A549 (cell line): ENCODE measurements around the gene CDKN1C. TPM values are rescaled to one million over a fixed set of nuclear protein-coding genes. Genes with fewer than 3 reads are reported as not detected.

Experiments used
- ATAC-seq, 2 experiments: fragments of 200-7000 bp in 1 of 2; fragments of >200 bp in 1 of 2; cut with Nextera tagmentation in 1 of 2; cut with Tn5 transposase in 1 of 2; 3 replicates each; pipeline versions ENCODE4 v1.8.0 to v1.9.1; 2018 to 2020; ENCODE audit warnings: mild to moderate bottlenecking in 1 of 2, moderate library complexity in 1 of 2
- CTCF ChIA-PET: fragments of 300-600 bp; sonication (Branson Sonifier 250); formaldehyde crosslinking; extraction: SDS; loops from one replicate; lab custom pipeline; 2021; ENCODE audit warnings: antibody characterized with exemption, inconsistent platforms; lab: Yijun Ruan, JAX
- POLR2A ChIA-PET: fragments of 350-600 bp; formaldehyde crosslinking; extraction: SDS; loops from one replicate; lab custom pipeline; 2021; ENCODE audit warnings: antibody characterized with exemption, inconsistent platforms; lab: Yijun Ruan, JAX
- DNase-seq, 2 experiments: peaks; one replicate each; pipeline versions ENCODE4 v3.0.0 to v3.0.0-alpha.2; 2011 to 2016; ENCODE audit warnings: low read depth in 1 of 2, low spot score in 1 of 2
- FAIRE-seq: peaks from 2 replicates; lab custom pipeline; 2011; peaks lifted over from hg19 to GRCh38; lab: Jason Lieb, UNC
- H3K27ac ChIP-seq, 2 experiments: fragments of >200 bp; sonication (Bioruptor Twin); formaldehyde crosslinking; 3 replicates each; pipeline ENCODE4 v1.5.1; 2016 to 2017
- H3K4me1 ChIP-seq: fragments of >200 bp; sonication (Bioruptor Twin); formaldehyde crosslinking; 3 replicates; pipeline ENCODE4 v1.6.1; 2016
- H3K4me2 ChIP-seq: fragments of >200 bp; sonication (Bioruptor Twin); formaldehyde crosslinking; 3 replicates; pipeline ENCODE4 v1.6.1; 2016
- H3K4me3 ChIP-seq: fragments of >200 bp; sonication (Bioruptor Twin); formaldehyde crosslinking; 3 replicates; pipeline ENCODE4 v1.5.1; 2016
- H3K9me3 ChIP-seq: fragments of >200 bp; sonication (Bioruptor Twin); formaldehyde crosslinking; 3 replicates; pipeline ENCODE4 v1.6.1; 2016
- ATOH8 ChIP-seq: fragments of 250-450 bp; sonication (Bioruptor Pico); IDR thresholded peaks from 2 replicates; pipeline ENCODE4 v1.5.0; 2020; ENCODE audit warnings: low read depth, mild to moderate bottlenecking, moderate library complexity
- BHLHE40 ChIP-seq: IDR thresholded peaks from 2 replicates; pipeline ENCODE4 v1.6.1; 2012; ENCODE audit warnings: low read depth, low read length, inconsistent platforms
- CHD2 ChIP-seq: fragments of 150-350 bp; IDR thresholded peaks from 2 replicates; pipeline ENCODE4 v1.6.1; 2014; ENCODE audit warnings: low read length; ENCODE audit not compliant: partially characterized antibody
- CTCF ChIP-seq: fragments of >200 bp; sonication (Bioruptor Twin); formaldehyde crosslinking; IDR thresholded peaks from 3 replicates; pipeline ENCODE4 v1.5.1; 2016
- EHF ChIP-seq: fragments of 250-450 bp; sonication (Bioruptor Pico); IDR thresholded peaks from 2 replicates; pipeline ENCODE4 v1.5.0; 2020; ENCODE audit warnings: mild to moderate bottlenecking
- ESRRA ChIP-seq: fragments of 150-350 bp; IDR thresholded peaks from 2 replicates; pipeline ENCODE4 v1.6.1; 2014; ENCODE audit warnings: mild to moderate bottlenecking, low read length, borderline replicate concordance
- HDAC2 ChIP-seq: fragments of 200-600 bp; sonication (generic); IDR thresholded peaks from 2 replicates; pipeline ENCODE4 v1.6.1; 2016
- MYC ChIP-seq: IDR thresholded peaks from 2 replicates; pipeline ENCODE4 v1.6.1; 2012; ENCODE audit warnings: mild to moderate bottlenecking, inconsistent platforms, low read length, improper control_type of control experiment, borderline replicate concordance
- NFE2L2 ChIP-seq: fragments of 150-350 bp; conservative IDR thresholded peaks from 2 replicates; pipeline ENCODE4 v1.6.1; 2014; ENCODE audit warnings: low read length
- PBX3 ChIP-seq: IDR thresholded peaks from 2 replicates; pipeline ENCODE4 v1.6.1; 2012
- POLR2A ChIP-seq: IDR thresholded peaks from 2 replicates; pipeline ENCODE4 v1.6.1; 2012; ENCODE audit warnings: mild to moderate bottlenecking, low read length
- POLR2AphosphoS2 ChIP-seq: conservative IDR thresholded peaks from 2 replicates; pipeline ENCODE4 v1.6.1; 2012; ENCODE audit warnings: low read length, improper control_type of control experiment, inconsistent platforms
- RFX5 ChIP-seq: fragments of 450-650 bp; IDR thresholded peaks from 2 replicates; pipeline ENCODE4 v1.7.1; 2014; ENCODE audit warnings: antibody characterized with exemption, mild to moderate bottlenecking, moderate library complexity
- SREBF2 ChIP-seq: fragments of 450-650 bp; IDR thresholded peaks from 2 replicates; pipeline ENCODE4 v1.6.1; 2014; ENCODE audit warnings: mild to moderate bottlenecking, moderate library complexity
- USF2 ChIP-seq: fragments of 450-650 bp; IDR thresholded peaks from 2 replicates; pipeline ENCODE4 v1.6.1; 2014; ENCODE audit warnings: antibody characterized with exemption
- ZC3H11A ChIP-seq: fragments of 450-650 bp; IDR thresholded peaks from 2 replicates; pipeline ENCODE4 v1.6.1; 2014; ENCODE audit warnings: antibody characterized with exemption, mild to moderate bottlenecking
- ZFP36 ChIP-seq: fragments of 450-650 bp; IDR thresholded peaks from 2 replicates; pipeline ENCODE4 v1.6.1; 2014; ENCODE audit warnings: borderline replicate concordance; ENCODE audit not compliant: partially characterized antibody
- WGBS: methylation state at CpG from one replicate; pipeline ENCODE4 v1.1.6; 2017; ENCODE audit errors: missing lambda C conversion rate; 5-methylcytosine and 5-hydroxymethylcytosine counted together
- polyA plus RNA-seq, 4 experiments: library from polyadenylated mRNA; depleted of rRNA in 3 of 4; stranded (reverse); fragments of >200 nt; fragmentation: RNase III in 1 of 4; extraction: RNeasy Plus Mini Kit Qiagen cat#74134 plus additional on column Dnase treatment in 1 of 4; gene quantifications; 2 replicates in 3 of 4; 3 replicates in 1 of 4; pipeline ENCODE4 v1.2.3, GENCODE V29; 2011 to 2017
- TF ChIP-seq, protein P1 (sequence below): IDR thresholded peaks from 2 replicates; pipeline ENCODE4 v1.6.1; 2012; ENCODE audit warnings: low read depth, borderline replicate concordance

Gene CDKN1C
- polyA plus RNA-seq, 2 of the 4 experiments (the other 2 are of a cell fraction): 0.30 to 0.41 TPM

GRCh38 chr11:2924821-2925675, 39.5 kb upstream of the CDKN1C start (continued):
- TF ChIP-seq, protein P1, sequence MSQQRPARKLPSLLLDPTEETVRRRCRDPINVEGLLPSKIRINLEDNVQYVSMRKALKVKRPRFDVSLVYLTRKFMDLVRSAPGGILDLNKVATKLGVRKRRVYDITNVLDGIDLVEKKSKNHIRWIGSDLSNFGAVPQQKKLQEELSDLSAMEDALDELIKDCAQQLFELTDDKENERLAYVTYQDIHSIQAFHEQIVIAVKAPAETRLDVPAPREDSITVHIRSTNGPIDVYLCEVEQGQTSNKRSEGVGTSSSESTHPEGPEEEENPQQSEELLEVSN: no peak
- TF ChIP-seq, all 56 proteins: peak for 0

DNA sequence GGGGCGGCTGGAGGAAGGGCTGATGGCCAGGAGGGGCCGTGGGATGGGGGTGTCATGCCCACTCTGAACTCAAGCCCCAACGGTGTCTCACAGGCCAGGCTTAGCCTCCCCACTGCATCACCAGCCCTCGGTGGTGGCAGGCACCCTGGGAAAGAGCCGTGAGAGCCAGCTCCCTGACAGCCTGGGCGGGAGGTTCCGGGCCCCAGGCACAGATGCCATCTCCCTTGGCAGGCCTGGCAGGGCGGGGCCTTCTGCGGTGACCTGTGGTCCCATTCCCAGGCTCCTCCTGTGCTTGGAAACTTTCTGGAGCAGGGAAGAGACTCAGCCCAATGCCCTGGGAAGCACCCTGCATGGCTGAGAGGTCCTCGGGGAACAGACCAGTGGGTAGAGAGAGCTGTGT, 38.8 kb upstream of the CDKN1C start:
- Histone ChIP-seq H3K9me3 (no peaks in the 10 kb centered on the region), H3K27ac (peak overlapping the region in 1 of 2 experiments; percentile 22; a peak in 2 of 6 replicates), H3K4me3 (no peak overlapping the region), H3K4me2 (peak overlapping the region; percentile 19; the same call in 1 of the 3 replicates), H3K4me1 (peaks cover 25% of the 10 kb centered on the region)
- DNase-seq (peak in 1 of 2 experiments; percentile 31), FAIRE-seq (no peak), ATAC-seq (peak in 1 of 2 experiments; percentile 4; a peak in 3 of 6 replicates)
- WGBS: no CpG with 5 or more reads among the region's 10 CpGs
- ChIA-PET CTCF (interaction anchor here (1.5 to 6.9 kb wide), 4 partner anchors 11 to 392 kb away, joined by 5 to 60 read pairs (median 22); a partner anchor contains a TSS), POLR2A (no interaction called here)
- no peak for TF ChIP-seq USF2
- TF ChIP-seq MYC: no peak
- no peak for TF ChIP-seq ESRRA
- no peak for TF ChIP-seq POLR2A
- TF ChIP-seq NFE2L2: no peak
- no peak for TF ChIP-seq PBX3
- no peak for TF ChIP-seq BHLHE40
- TF ChIP-seq SREBF2: no peak
- no peak for TF ChIP-seq RFX5
- no peak for TF ChIP-seq EHF (CRISPR knock-in tag)

DNA sequence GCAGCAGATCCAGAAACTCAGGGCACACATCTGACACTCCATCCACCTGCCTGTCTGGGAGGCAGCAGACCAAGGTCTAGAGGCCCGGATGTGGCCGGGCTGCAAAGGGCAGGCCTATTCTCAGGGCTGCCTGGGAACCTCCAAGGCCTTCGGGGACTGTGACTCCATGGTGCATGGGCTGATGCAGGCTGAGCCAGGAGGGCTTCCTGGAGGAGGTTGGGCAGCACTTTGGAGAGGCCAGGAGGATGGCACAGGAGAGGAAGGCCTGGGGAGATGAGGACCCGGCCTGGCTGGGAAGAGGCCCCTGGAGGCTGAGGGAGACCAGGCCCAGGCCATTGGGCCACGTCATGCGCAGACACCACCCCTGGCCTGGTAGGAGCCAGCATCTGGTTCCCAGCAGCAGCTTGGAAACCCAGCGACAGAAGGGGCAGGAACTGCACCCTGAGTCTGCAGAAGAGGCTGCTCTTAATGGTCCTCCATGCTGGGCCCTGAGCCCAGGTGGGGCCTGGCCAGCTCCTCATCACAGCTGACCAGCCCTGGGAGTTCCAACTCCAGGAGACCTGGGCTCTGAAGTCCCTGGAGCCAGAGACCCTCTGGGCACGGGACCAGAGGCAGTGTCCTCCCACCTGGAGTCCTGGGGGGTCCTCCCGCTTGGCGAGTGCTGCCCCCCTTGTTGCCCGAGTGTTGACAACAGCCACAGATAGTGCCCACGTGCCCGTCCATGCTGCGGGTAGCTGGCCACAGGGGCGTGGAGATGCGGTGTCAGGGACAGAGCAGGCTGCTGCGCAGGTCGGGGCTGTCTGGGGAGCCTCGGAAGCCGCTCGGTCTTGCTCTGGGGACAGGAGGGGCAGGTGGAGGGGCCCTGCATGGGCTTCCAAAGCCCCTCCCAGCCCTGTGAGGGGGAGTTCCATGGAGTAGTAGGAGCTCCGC, 38.1 kb upstream of the CDKN1C start:
- Histone ChIP-seq H3K27ac (peak overlapping the region in 1 of 2 experiments; percentile 22; a peak in 2 of 6 replicates), H3K4me1 (peaks cover 25% of the 10 kb centered on the region), H3K4me3 (no peak overlapping the region), H3K9me3 (no peaks in the 10 kb centered on the region), H3K4me2 (0 out of 3 replicates have a peak overlapping the region, but pooled peaks have one; percentile 19)
- 94% methylated on average over 13 of the region's 22 CpGs for WGBS
- no peak for DNase-seq
- POLR2A ChIA-PET: no interaction called here
- CTCF ChIA-PET: interaction anchor here (1.4 to 6.9 kb wide), 5 partner anchors 10 to 391 kb away, joined by 4 to 60 read pairs (median 10); a partner anchor contains a TSS
- no peak for FAIRE-seq
- TF ChIP-seq ZFP36 (peak; percentile 66), HDAC2 (no peak)
- ATAC-seq: peak; percentile 1 to 5; a peak in 3 of 6 replicates

GRCh38 chr11:2922655-2923054, 37.1 kb upstream of the CDKN1C start:
- no peak overlapping the region for H3K4me2 ChIP-seq
- no peaks in the 10 kb centered on the region for H3K9me3 ChIP-seq
- ATAC-seq (no peak), DNase-seq (no peak), FAIRE-seq (no peak)
- ChIA-PET POLR2A (no interaction called here), CTCF (interaction anchor here (1.2 to 1.4 kb wide), 3 partner anchors 10 to 18 kb away, joined by 3 to 4 read pairs (median 4); no protein-coding TSS in a partner anchor)
- H3K4me3 ChIP-seq: no peak overlapping the region
- peaks cover 21% of the 10 kb centered on the region for H3K4me1 ChIP-seq
- WGBS: 80% methylated on average over 1 of the region's 3 CpGs
- no peak overlapping the region for H3K27ac ChIP-seq
- no peak for TF ChIP-seq ATOH8 (CRISPR knock-in tag)
- no peak for TF ChIP-seq ZC3H11A
- no peak for TF ChIP-seq CTCF
- TF ChIP-seq, protein P1: no peak
- no peak for TF ChIP-seq POLR2AphosphoS2
- no peak for TF ChIP-seq CHD2
- no peak for TF ChIP-seq MYC
- TF ChIP-seq, all 56 proteins: peak for 0
